Measurements from ENCODE around the gene ATP5PD. TPM values are rescaled to one million over a fixed set of nuclear protein-coding genes. Genes with fewer than 3 reads are reported as not detected.

Gene ATP5PD
- total and polyA plus RNA-seq, 2 of the 13 experiments (the other 11 are each of a cell fraction or from before 2014, with no cell fraction given): 158 to 428 TPM

- no peak for TF ChIP-seq ZSCAN5A (CRISPR knock-in tag; IDR thresholded peaks at IDR 0.05; ENCODE audit: borderline replicate concordance)
- TF ChIP-seq CC2D1A (CRISPR knock-in tag; IDR thresholded peaks at IDR 0.05): no peak
- TF ChIP-seq SKIL (CRISPR knock-in tag; IDR thresholded peaks at IDR 0.05; ENCODE audit: borderline replicate concordance): peak; percentile 54; the same call in 1 of the 2 replicates
- TF ChIP-seq ZNF256 (CRISPR knock-in tag; conservative IDR thresholded peaks at IDR 0.05): no peak
- TF ChIP-seq SRY (CRISPR knock-in tag; IDR thresholded peaks at IDR 0.05): no peak
- TF ChIP-seq SIX1 (CRISPR knock-in tag; IDR thresholded peaks at IDR 0.05; ENCODE audit: borderline replicate concordance): no peak
- no peak for TF ChIP-seq PREB (CRISPR knock-in tag; IDR thresholded peaks at IDR 0.05)
- TF ChIP-seq ZNF136 (CRISPR knock-in tag; IDR thresholded peaks at IDR 0.05; ENCODE audit: low read depth): no peak
- TF ChIP-seq CEBPB (IDR thresholded peaks at IDR 0.05; ENCODE audit: borderline replicate concordance, low read depth, low read length): no peak
- TF ChIP-seq KDM2A (CRISPR knock-in tag; IDR thresholded peaks at IDR 0.05; ENCODE audit: borderline replicate concordance, low read depth): peak; percentile 48; the same call in 1 of the 2 replicates
- no peak for TF ChIP-seq ZNF761 (CRISPR knock-in tag; conservative IDR thresholded peaks at IDR 0.05)
- 0 out of 2 replicates have a peak, but pooled peaks have one; percentile 29 for TF ChIP-seq ZNF264 (CRISPR knock-in tag; IDR thresholded peaks at IDR 0.05)
- TF ChIP-seq ZNF816 (CRISPR knock-in tag; IDR thresholded peaks at IDR 0.05; ENCODE audit: borderline replicate concordance): no peak
- TF ChIP-seq ZNF777 (CRISPR knock-in tag; IDR thresholded peaks at IDR 0.05): no peak
- TF ChIP-seq ZNF460 (CRISPR knock-in tag; IDR thresholded peaks at IDR 0.05; ENCODE audit: borderline replicate concordance): no peak
- TF ChIP-seq ZNF530 (CRISPR knock-in tag; IDR thresholded peaks at IDR 0.05; ENCODE audit: low read depth): no peak
- no peak for TF ChIP-seq ZFP36 (IDR thresholded peaks at IDR 0.05; ENCODE audit: borderline replicate concordance, low read depth, low read length, partially characterized antibody)
- no peak for TF ChIP-seq TFDP1 (CRISPR knock-in tag; IDR thresholded peaks at IDR 0.05; ENCODE audit: borderline replicate concordance)
- TF ChIP-seq ZNF510 (CRISPR knock-in tag; IDR thresholded peaks at IDR 0.05; ENCODE audit: low read depth): no peak
- TF ChIP-seq KAT2B (IDR thresholded peaks at IDR 0.05; ENCODE audit: borderline replicate concordance, low read depth, low read length): no peak
- TF ChIP-seq ZNF776 (CRISPR knock-in tag; IDR thresholded peaks at IDR 0.05): no peak
- no peak for TF ChIP-seq ZFP36L2 (CRISPR knock-in tag; IDR thresholded peaks at IDR 0.05)
- peak; percentile 59; the same call in 1 of the 2 replicates for TF ChIP-seq ZBTB25 (CRISPR knock-in tag; IDR thresholded peaks at IDR 0.05)
- no peak for TF ChIP-seq FIP1L1 (IDR thresholded peaks at IDR 0.05; ENCODE audit: borderline replicate concordance, insufficient read depth, low read depth, low read length)
Observed at GRCh38 chr17:75096082-75096625, 49.4 kb upstream of the ATP5PD start (continued).
